ENCODE results near the gene UBE2G2. TPM values are rescaled to one million over a fixed set of nuclear protein-coding genes. Genes with fewer than 3 reads are reported as not detected.

The UBE2G2 gene
- total RNA-seq, 1 donor from 2014 or later = 67.4 TPM

GRCh38 chr21:44818640-44819011, 17.0 kb upstream of the UBE2G2 start:
- FAIRE-seq = no peak
- peak overlapping the region; percentile 61 for H3K4me3 ChIP-seq (ENCODE audit: low read depth, low read length)
- H3K36me3 ChIP-seq (ENCODE audit: control insufficient read depth, insufficient read depth, low read length) = peaks cover 3% of the 10 kb centered on the region
- TF ChIP-seq CTCF (IDR thresholded peaks at IDR 0.05; ENCODE audit: insufficient read depth, low read length, severe bottlenecking) = no peak
- DNase-seq (ENCODE audit: low read depth) = no peak
- H3K27me3 ChIP-seq (ENCODE audit: control insufficient read depth, insufficient read depth, low read length) = no peaks in the 10 kb centered on the region

GRCh38 chr21:44817914-44818639, 16.5 kb upstream of the UBE2G2 start, which contains the start of gene SUMO3:
TSS of gene SUMO3 (minus strand) at chr21:44818062. CDS start at chr21:44817968, 94 bp downstream.
- DNase-seq (ENCODE audit: low read depth) (peak; percentile 31), FAIRE-seq (no peak)
- H3K36me3 ChIP-seq (ENCODE audit: control insufficient read depth, insufficient read depth, low read length) = peaks cover 3% of the 10 kb centered on the region
- TF ChIP-seq CTCF (IDR thresholded peaks at IDR 0.05; ENCODE audit: insufficient read depth, low read length, severe bottlenecking) = no peak
- no peaks in the 10 kb centered on the region for H3K27me3 ChIP-seq (ENCODE audit: control insufficient read depth, insufficient read depth, low read length)
- peak within 1 kb of the TSS; percentile 61 for H3K4me3 ChIP-seq (ENCODE audit: low read depth, low read length)

- Histone ChIP-seq H3K36me3 (ENCODE audit: control insufficient read depth, insufficient read depth, low read length) (peaks cover 3% of the 10 kb centered on the region), H3K4me3 (ENCODE audit: low read depth, low read length) (peak overlapping the region; percentile 61), H3K27me3 (ENCODE audit: control insufficient read depth, insufficient read depth, low read length) (no peaks in the 10 kb centered on the region)
- no peak for TF ChIP-seq CTCF (IDR thresholded peaks at IDR 0.05; ENCODE audit: insufficient read depth, low read length, severe bottlenecking)
- FAIRE-seq (no peak), DNase-seq (ENCODE audit: low read depth) (peak; percentile 58)
Observed at GRCh38 chr21:44817506-44817880, 15.9 kb upstream of the UBE2G2 start.

GRCh38 chr21:44816761-44817505, 15.3 kb upstream of the UBE2G2 start:
- no peaks in the 10 kb centered on the region for H3K27me3 ChIP-seq (ENCODE audit: control insufficient read depth, insufficient read depth, low read length)
- H3K36me3 ChIP-seq (ENCODE audit: control insufficient read depth, insufficient read depth, low read length) = peaks cover 3% of the 10 kb centered on the region
- FAIRE-seq (no peak), DNase-seq (ENCODE audit: low read depth) (no peak)
- H3K4me3 ChIP-seq (ENCODE audit: low read depth, low read length) = peak overlapping the region; percentile 61
- no peak for TF ChIP-seq CTCF (IDR thresholded peaks at IDR 0.05; ENCODE audit: insufficient read depth, low read length, severe bottlenecking)

GRCh38 chr21:44815852-44816628, 14.4 kb upstream of the UBE2G2 start:
- TF ChIP-seq CTCF (IDR thresholded peaks at IDR 0.05; ENCODE audit: insufficient read depth, low read length, severe bottlenecking) = no peak
- peaks cover 3% of the 10 kb centered on the region for H3K36me3 ChIP-seq (ENCODE audit: control insufficient read depth, insufficient read depth, low read length)
- no peak overlapping the region for H3K4me3 ChIP-seq (ENCODE audit: low read depth, low read length)
- FAIRE-seq (no peak), DNase-seq (ENCODE audit: low read depth) (no peak)
- no peaks in the 10 kb centered on the region for H3K27me3 ChIP-seq (ENCODE audit: control insufficient read depth, insufficient read depth, low read length)

Data from bronchial epithelial cell (primary cell).